Activated CD8-positive, alpha-beta memory T cell treated with anti-CD3 and anti-CD28 coated beads, Interleukin-2, amount 50 U/mL, for 4 hours (primary cell): ENCODE measurements around the gene KMT2A.
A peak's percentile ranks its signal among the peaks of the same experiment; 100 is the strongest.
"Not testable (repeated sequence)": the region's sequence is repeated elsewhere in the genome, so short reads cannot be mapped to it uniquely, and the experiment has no call there.

Experiments used
- DNase-seq: peaks from one replicate; pipeline ENCODE4 v3.0.0-alpha.2; 2020

The KMT2A gene

GRCh38 chr11:118435290-118435892 lies 901 bp upstream of the KMT2A start:
- peak; percentile 60 for DNase-seq

GRCh38 chr11:118436639-118437207 lies 431 bp downstream of the KMT2A start:
- peak; percentile 56 for DNase-seq

DNA sequence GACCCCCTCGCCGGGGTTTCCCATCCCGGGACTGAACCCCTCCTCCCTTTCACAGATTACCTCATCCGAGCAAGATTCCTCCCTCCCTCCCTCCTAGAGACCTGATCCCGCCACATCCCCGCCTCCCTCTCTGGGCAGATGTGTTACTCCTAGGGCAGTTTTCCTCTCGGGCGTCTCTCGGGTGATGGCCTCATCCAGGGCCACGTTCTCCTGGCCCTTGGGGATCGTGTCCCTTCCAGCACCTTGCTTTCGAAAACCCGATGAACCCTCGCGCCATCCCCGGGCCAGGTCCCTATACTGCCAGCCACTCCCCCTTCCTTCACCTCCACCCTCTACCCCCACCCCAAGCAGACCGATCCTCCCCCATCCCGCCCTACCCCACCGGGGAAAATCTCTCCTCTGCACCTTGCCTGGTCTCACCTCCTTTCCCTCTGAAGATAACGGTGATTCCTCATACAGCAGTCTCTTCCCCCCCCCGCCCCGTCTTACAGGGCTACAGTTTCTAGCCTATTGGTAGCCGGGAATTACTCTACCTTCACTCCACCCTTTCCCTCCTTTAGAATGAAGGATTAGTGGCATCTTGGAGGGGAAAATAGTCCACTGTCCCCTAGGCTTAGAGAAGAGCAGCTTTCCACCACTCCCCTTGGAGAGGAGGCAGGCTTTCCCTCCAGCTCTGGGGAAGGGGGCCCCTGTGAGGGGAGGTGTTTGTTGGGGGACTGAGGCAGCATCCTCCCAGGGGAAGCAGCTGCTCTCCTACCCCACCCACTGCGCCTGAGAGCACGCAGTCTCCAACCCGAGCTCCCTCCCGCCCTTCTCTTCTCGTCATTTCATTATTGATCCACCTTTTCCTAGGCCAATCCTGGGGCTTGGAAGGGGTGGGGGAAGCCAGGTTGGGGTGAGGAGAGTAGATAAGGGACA lies 1.2 kb downstream of the KMT2A start:
- peak; percentile 38 for DNase-seq

- peak; percentile 30 for DNase-seq
These were observed 2.1 kb downstream of the KMT2A start for GRCh38 chr11:118438314-118438931.

GRCh38 chr11:118439646-118440045 lies 3.4 kb downstream of the KMT2A start:
- DNase-seq = no peak

DNA sequence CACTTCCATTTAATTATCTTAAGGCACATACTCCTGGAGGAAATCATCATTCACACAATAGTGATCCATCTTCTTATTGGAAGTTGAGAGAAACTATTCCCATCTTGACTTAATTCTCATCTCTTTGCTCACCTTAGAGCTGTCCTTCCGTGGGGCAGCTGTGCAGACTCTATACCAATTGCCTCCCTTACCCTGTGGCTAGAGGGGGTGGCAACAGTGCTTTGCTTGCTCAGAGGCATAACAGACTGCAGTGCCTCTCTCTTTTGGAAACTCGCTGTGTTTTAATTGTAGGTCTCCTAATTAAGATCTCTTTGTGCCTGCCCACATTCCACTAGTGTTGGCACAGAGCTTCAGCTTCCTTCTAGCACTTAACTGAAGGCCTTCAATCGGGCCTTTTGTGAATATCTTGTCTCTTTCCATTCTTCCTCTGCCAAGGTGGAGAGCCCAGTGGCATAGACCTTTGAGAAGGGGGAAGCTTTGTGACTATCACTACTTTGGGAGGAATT lies 5.5 kb downstream of the KMT2A start:
- no peak for DNase-seq

GRCh38 chr11:118442301-118442700 lies 6.0 kb downstream of the KMT2A start:
- no peak for DNase-seq

DNA sequence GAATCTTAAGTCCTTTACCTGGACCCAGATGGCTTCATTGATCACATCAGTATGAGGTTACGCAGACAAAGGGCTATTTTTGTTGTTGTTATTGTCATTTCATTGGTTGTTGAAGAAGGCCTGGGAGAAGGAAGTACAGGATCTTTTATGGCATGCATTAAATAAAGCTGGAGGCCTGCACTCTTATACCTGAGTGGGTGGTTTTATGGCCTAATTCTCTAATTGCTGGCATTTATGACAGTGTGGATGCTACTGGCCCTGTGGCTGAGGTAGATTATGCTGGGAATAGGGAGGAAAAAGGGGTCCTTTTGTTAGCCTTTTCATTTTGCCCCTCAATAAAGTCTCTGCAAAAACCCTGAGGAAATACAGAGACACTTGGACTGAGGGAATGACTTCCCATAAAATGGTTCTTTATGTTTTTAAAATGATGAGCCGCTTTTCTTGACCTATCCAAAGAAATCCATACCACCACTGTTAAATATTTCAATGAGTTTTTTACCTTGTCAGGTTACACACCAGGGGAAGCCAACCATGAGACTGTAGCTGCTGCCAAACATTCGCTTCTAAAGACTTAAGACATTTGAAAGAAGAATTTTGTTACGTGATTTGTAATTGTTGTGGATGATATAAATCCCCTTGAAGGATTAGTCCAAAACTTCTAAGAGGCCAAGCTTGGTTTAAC lies 6.8 kb downstream of the KMT2A start:
- DNase-seq = no peak

DNA sequence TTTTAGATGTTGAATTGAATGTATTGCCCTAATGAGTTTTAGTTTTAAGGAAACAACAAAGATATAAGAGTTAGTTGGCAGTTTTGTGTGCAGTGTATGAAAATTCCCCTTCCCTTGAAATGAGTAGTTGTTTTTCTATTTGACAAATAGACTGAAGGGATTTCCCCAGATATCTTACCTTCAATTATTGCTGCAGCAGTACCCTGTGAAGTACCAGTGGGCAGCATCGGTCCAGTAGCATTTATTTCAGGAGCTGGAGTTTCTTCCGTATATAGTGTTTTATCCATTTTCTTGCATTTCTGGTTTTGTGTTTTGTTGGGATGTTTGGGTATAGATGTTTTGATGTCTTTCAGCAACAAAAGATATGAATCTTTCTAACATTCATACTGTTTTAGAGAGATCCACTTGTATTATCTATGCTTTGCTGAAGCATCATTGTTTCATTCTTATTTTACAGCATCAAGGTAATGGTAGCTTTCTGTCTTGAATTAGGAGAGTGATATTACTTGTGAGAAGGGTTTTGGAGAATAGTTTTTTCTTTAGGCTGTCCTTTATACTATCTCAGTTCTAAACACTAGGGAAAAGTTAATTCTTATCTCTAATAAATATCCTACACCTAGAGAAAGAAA lies 7.4 kb downstream of the KMT2A start:
- no peak for DNase-seq

DNA sequence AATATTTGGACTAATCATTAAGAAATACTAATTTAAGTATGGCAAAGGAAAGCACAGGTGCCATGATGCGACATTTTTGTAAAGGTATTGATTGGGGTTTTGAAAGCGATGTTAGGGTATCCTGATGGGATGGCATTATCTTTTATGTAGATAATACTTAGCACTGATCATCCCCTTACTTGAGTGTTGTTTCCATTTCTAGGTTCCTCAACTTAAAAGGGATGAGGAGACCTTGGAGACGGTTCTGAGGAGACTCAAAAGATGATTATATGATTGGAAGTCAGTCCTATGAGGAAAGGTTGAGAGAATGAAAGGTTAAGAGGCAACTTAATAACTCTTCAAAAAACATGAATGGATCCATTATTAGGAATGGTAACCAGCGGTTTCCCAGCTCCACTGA lies 11.1 kb downstream of the KMT2A start:
- DNase-seq = no peak

DNA sequence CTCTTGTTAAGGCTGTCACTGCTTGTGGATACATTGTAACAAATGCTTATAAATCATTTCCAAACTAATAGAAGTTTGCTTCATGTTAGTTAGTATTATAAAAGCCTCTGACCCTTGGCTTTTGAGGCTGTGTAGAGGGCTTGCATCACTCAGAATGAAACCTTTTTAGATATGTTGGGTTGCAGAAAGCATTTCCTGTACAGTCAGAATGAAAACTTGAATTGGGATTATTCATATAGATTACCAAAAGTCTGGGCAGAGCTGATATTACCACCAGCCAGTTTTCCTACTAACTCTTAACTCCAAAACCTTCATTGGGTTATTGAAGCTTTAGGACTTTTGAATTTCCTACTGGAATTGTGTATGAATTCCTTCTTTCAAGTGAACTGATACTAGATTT lies 12.0 kb downstream of the KMT2A start:
- DNase-seq = no peak

- no peak for DNase-seq
These were observed 13.1 kb downstream of the KMT2A start for GRCh38 chr11:118449316-118449918.

- no peak for DNase-seq
These were observed 14.2 kb downstream of the KMT2A start for GRCh38 chr11:118450451-118450850.

DNA sequence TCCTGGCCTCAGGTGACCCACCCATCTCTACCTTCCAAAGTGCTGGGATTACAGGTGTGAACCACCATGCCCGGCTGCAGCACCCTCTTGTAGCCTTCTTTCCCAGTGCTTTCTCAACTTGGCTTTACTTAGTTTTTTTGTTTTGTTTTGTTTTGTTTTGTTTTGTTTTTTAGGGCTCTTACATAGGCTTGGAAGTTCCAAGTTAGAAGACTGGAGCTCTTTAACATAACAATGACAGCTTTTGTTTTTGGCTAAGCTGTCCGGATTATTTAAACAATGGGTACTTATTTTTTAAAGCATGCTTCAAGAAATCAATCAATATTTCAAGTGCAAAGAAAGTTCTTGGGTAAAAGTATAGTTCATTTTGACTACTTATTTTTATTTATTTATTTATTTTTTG lies 25.9 kb downstream of the KMT2A start:
- DNase-seq = no peak

DNA sequence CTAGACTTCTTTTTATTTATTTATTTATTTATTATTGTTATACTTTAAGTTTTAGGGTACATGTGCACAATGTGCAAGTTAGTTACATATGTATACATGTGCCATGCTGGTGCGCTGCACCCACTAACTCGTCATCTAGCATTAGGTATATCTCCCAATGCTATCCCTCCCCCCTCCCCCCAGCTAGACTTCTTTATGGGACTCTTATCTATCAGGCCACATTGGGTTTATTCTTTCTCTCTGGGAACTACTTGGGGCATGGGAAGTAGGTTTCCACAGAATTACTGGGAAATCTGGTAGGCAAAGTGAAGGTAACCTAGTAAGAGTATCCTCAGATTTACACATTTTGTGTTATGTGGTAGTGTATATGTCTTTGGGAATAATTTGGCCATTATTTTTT lies 32.7 kb downstream of the KMT2A start:
- DNase-seq = not testable (repeated sequence)

DNA sequence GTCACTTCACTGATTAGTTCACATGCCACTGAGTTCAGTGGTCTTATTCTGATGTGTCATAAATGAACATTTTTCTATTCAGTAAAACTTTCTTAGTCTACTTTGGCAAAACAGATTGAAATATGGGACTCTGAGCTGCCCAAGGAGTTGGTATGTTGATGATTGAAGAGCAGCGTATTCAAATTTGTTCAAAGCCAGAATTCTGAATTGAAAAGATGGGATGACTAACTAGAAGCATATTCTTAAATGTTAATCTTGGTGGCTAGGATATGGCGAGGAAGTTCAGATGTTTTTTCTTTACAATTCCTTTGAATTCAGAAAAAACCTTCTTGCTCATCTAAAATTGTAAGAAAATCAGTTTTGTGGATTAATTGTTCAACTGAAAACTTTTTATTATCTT lies 34.7 kb downstream of the KMT2A start:
- no peak for DNase-seq

- DNase-seq = no peak
These were observed 37.2 kb downstream of the KMT2A start for GRCh38 chr11:118473537-118473936.

DNA sequence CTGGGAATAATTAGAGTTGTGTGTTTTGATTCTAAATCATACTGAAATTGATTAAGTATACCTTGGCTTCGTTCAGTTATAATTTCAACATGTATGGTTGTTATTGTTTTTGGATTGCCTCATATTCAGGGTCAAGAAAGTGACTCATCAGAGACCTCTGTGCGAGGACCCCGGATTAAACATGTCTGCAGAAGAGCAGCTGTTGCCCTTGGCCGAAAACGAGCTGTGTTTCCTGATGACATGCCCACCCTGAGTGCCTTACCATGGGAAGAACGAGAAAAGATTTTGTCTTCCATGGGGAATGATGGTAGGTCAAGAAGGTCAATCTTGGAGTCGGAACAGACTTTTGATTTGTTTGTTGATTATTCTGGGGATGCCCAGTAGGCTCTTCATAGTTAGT lies 40.4 kb downstream of the KMT2A start:
- DNase-seq = no peak

DNA sequence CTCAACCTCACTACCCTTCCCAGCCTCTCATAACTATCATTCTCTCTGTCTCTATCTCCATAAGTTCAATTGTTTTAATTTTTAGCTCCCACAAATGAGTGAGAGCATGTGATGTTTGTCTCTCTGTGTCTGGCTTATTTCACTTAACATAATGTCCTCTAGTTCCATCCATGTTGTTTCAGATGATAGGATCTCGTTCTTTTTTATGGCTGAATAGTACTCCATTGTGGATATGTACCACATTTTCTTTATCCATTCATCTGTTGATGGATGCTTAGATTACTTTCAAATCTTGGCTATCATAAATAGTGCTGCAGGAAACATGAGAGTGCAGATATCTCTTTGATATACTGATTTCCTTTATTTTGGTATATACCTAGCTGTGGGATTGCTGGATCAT lies 44.9 kb downstream of the KMT2A start:
- DNase-seq = not testable (repeated sequence)

GRCh38 chr11:118484405-118484804 lies 48.1 kb downstream of the KMT2A start:
- no peak for DNase-seq

DNA sequence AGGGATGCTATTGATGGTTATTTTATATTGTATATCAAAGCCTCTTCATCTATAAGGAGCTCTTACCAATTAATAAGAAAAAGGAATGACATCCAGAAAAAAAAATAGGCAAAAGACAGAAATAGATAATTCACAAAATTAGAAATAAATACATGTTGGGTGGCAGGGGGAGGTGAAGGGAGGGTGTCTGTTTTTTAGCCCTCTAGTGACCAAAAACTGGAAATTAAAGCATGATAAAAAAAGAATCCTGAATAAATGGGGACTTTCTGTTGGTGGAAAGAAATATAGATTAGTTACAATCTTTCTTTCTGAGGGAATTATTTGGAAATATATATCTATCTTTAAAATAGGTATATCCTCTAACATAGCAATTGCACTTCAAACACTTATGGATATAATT lies 49.0 kb downstream of the KMT2A start:
- DNase-seq = no peak
